HG03378 (cell line): ENCODE measurements around the gene FSHR.
A peak's percentile ranks its signal among the peaks of the same experiment; 100 is the strongest.

ENCODE experiments used
- ATAC-seq: cut with Tn5 transposase; IDR thresholded peaks from one replicate; pipeline ENCODE4 v1.9.1; 2021; ENCODE audit warnings: mild to moderate bottlenecking, moderate library complexity; ENCODE audit not compliant: unreplicated experiment

The FSHR gene

GRCh38 chr2:49154140-49154539 is at the start of gene FSHR:
TSS of gene FSHR (minus strand) at chr2:49154515. CDS start at chr2:49154417, 98 bp downstream.
- ATAC-seq = no peak

GRCh38 chr2:49199266-49199665 is 45.0 kb upstream of the FSHR start:
- ATAC-seq = no peak

- no peak for ATAC-seq
Observed at GRCh38 chr2:49194701-49195100, 40.4 kb upstream of the FSHR start.

- no peak for ATAC-seq
Observed at GRCh38 chr2:49192036-49192435, 37.7 kb upstream of the FSHR start.

- ATAC-seq = no peak
Observed at GRCh38 chr2:49189512-49190225, 35.4 kb upstream of the FSHR start.

- no peak for ATAC-seq
Observed at GRCh38 chr2:49186050-49186648, 31.8 kb upstream of the FSHR start.

GRCh38 chr2:49178656-49179055 is 24.3 kb upstream of the FSHR start:
- ATAC-seq = no peak

- no peak for ATAC-seq
Observed at GRCh38 chr2:49177194-49177593, 22.9 kb upstream of the FSHR start.

- no peak for ATAC-seq
Observed at GRCh38 chr2:49175831-49176230, 21.5 kb upstream of the FSHR start.

- ATAC-seq = no peak
Observed at GRCh38 chr2:49174750-49175149, 20.4 kb upstream of the FSHR start.

GRCh38 chr2:49167131-49167530 is 12.8 kb upstream of the FSHR start:
- ATAC-seq = no peak

- ATAC-seq = no peak
Observed at GRCh38 chr2:49165662-49166061, 11.3 kb upstream of the FSHR start.

GRCh38 chr2:49164729-49165128 is 10.4 kb upstream of the FSHR start:
- ATAC-seq = no peak

GRCh38 chr2:49162151-49162550 is 7.8 kb upstream of the FSHR start:
- no peak for ATAC-seq

GRCh38 chr2:49154891-49155290 is 576 bp upstream of the FSHR start:
- ATAC-seq = no peak

- ATAC-seq = no peak
Observed at GRCh38 chr2:49153252-49153651, 1.1 kb downstream of the FSHR start.

- ATAC-seq = no peak
Observed at GRCh38 chr2:49152824-49153223, 1.5 kb downstream of the FSHR start.

- ATAC-seq = no peak
Observed at GRCh38 chr2:49146401-49146800, 7.9 kb downstream of the FSHR start.

- no peak for ATAC-seq
Observed at GRCh38 chr2:49131801-49132200, 22.5 kb downstream of the FSHR start.

GRCh38 chr2:49129034-49129433 is 25.3 kb downstream of the FSHR start:
- ATAC-seq = peak; percentile 69

- no peak for ATAC-seq
Observed at GRCh38 chr2:49123600-49123999, 30.7 kb downstream of the FSHR start.

GRCh38 chr2:49122107-49122506 is 32.2 kb downstream of the FSHR start:
- ATAC-seq = no peak

- ATAC-seq = no peak
Observed at GRCh38 chr2:49113046-49113445, 41.3 kb downstream of the FSHR start.
